RWPE2 (cell line): ENCODE measurements around the gene TTLL9.

Experiments used
- ATAC-seq: fragments of 200-7000 bp; cut with Tn5 transposase; 3 replicates; pipeline ENCODE4 v1.9.1; 2021; ENCODE audit warnings: low read depth
- DNase-seq: peaks from one replicate; pipeline ENCODE4 v3.0.0-alpha.2; 2020; ENCODE audit warnings: low spot score
- H3K27ac ChIP-seq: fragments of 450-650 bp; 2 replicates; pipeline ENCODE4 v1.5.1; 2017; ENCODE audit warnings: mild to moderate bottlenecking; ENCODE audit not compliant: poor library complexity, severe bottlenecking
- H3K27me3 ChIP-seq: fragments of 250-450 bp; sonication (Bioruptor Pico); 2 replicates; pipeline ENCODE4 v1.5.1; 2021; ENCODE audit warnings: mild to moderate bottlenecking, moderate library complexity; ENCODE audit not compliant: insufficient read depth, poor library complexity, severe bottlenecking
- H3K36me3 ChIP-seq: fragments of 250-450 bp; sonication (Bioruptor Pico); 2 replicates; pipeline ENCODE4 v1.5.1; 2020; ENCODE audit warnings: low read depth, mild to moderate bottlenecking, moderate library complexity
- H3K4me1 ChIP-seq: fragments of 250-450 bp; sonication (Bioruptor Pico); 2 replicates; pipeline ENCODE4 v1.5.1; 2021; ENCODE audit warnings: mild to moderate bottlenecking, moderate library complexity; ENCODE audit not compliant: insufficient read depth, poor library complexity, severe bottlenecking
- H3K4me3 ChIP-seq: fragments of 250-450 bp; sonication (Bioruptor Pico); 2 replicates; pipeline ENCODE4 v1.5.1; 2021; ENCODE audit warnings: mild to moderate bottlenecking, moderate library complexity; ENCODE audit not compliant: severe bottlenecking
- H3K9me3 ChIP-seq: fragments of 250-450 bp; sonication (Bioruptor Pico); 2 replicates; pipeline ENCODE4 v1.5.1; 2021; ENCODE audit warnings: mild to moderate bottlenecking, moderate library complexity; ENCODE audit not compliant: severe bottlenecking
- TF ChIP-seq, protein P1 (sequence below): fragments of 450-650 bp; IDR thresholded peaks from one replicate; pipeline ENCODE4 v1.5.1; 2017; ENCODE audit warnings: mild to moderate bottlenecking, moderate library complexity; ENCODE audit not compliant: poor library complexity, severe bottlenecking

TTLL9 gene

DNA sequence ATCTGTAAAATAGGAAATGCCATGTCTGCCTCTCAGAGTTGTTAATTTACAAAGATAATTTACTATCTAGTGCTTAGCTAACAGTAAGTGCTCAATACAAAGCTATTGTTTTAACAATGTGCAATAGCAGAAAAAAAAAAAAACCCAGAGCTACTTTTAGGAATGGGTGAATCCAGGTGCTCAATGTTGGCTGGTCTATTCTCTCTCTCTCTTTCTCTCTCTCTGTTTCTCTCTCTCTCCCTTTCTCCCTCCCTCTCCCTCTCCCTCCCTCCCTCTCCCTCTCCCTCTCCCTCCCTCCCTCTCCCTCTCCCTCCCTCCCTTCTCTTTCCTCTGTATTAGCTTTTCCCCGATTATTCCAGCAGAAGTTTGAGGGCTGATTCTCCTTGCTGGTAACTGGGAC, 67.4 kb downstream of the TTLL9 start:
- no peak overlapping the region for H3K4me3 ChIP-seq
- no peaks in the 10 kb centered on the region for H3K4me1 ChIP-seq
- H3K27me3 ChIP-seq, result no peaks in the 10 kb centered on the region
- TF ChIP-seq, protein P1, sequence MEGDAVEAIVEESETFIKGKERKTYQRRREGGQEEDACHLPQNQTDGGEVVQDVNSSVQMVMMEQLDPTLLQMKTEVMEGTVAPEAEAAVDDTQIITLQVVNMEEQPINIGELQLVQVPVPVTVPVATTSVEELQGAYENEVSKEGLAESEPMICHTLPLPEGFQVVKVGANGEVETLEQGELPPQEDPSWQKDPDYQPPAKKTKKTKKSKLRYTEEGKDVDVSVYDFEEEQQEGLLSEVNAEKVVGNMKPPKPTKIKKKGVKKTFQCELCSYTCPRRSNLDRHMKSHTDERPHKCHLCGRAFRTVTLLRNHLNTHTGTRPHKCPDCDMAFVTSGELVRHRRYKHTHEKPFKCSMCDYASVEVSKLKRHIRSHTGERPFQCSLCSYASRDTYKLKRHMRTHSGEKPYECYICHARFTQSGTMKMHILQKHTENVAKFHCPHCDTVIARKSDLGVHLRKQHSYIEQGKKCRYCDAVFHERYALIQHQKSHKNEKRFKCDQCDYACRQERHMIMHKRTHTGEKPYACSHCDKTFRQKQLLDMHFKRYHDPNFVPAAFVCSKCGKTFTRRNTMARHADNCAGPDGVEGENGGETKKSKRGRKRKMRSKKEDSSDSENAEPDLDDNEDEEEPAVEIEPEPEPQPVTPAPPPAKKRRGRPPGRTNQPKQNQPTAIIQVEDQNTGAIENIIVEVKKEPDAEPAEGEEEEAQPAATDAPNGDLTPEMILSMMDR, result no peak
- ATAC-seq (no peak), DNase-seq (no peak)
- H3K9me3 ChIP-seq, result no peaks in the 10 kb centered on the region
- no peak overlapping the region for H3K27ac ChIP-seq
- H3K36me3 ChIP-seq, result no peaks in the 10 kb centered on the region

- H3K27me3 ChIP-seq, result no peaks in the 10 kb centered on the region
- H3K9me3 ChIP-seq, result no peaks in the 10 kb centered on the region
- TF ChIP-seq, protein P1, result no peak
- no peak overlapping the region for H3K27ac ChIP-seq
- ATAC-seq (no peak), DNase-seq (no peak)
- H3K4me1 ChIP-seq, result no peaks in the 10 kb centered on the region
- no peak overlapping the region for H3K4me3 ChIP-seq
- H3K36me3 ChIP-seq, result peaks cover 7% of the 10 kb centered on the region
Observed at GRCh38 chr20:31939661-31940060, 69.2 kb downstream of the TTLL9 start.

- Histone ChIP-seq H3K4me1 (no peaks in the 10 kb centered on the region), H3K36me3 (peaks cover 41% of the 10 kb centered on the region), H3K9me3 (no peaks in the 10 kb centered on the region), H3K27ac (no peak overlapping the region), H3K27me3 (no peaks in the 10 kb centered on the region), H3K4me3 (no peak overlapping the region)
- TF ChIP-seq, protein P1, result no peak
- no peak for DNase-seq
- ATAC-seq, result no peak
Observed at GRCh38 chr20:31943052-31943471, 72.6 kb downstream of the TTLL9 start.

GRCh38 chr20:31945319-31945718, 74.9 kb downstream of the TTLL9 start:
- DNase-seq, result no peak
- Histone ChIP-seq H3K4me1 (no peaks in the 10 kb centered on the region), H3K36me3 (peaks cover 63% of the 10 kb centered on the region), H3K27me3 (no peaks in the 10 kb centered on the region), H3K4me3 (no peak overlapping the region), H3K9me3 (no peaks in the 10 kb centered on the region), H3K27ac (no peak overlapping the region)
- TF ChIP-seq, protein P1, result no peak
- no peak for ATAC-seq

- H3K36me3 ChIP-seq, result peaks cover 67% of the 10 kb centered on the region
- no peak for DNase-seq
- TF ChIP-seq, protein P1, result no peak
- no peaks in the 10 kb centered on the region for H3K27me3 ChIP-seq
- no peaks in the 10 kb centered on the region for H3K4me1 ChIP-seq
- no peak overlapping the region for H3K27ac ChIP-seq
- no peak overlapping the region for H3K4me3 ChIP-seq
- H3K9me3 ChIP-seq, result no peaks in the 10 kb centered on the region
- no peak for ATAC-seq
Observed at GRCh38 chr20:31945785-31946184, 75.4 kb downstream of the TTLL9 start.
